Measurements from ENCODE around the gene TNFSF9. TPM values are rescaled to one million over a fixed set of nuclear protein-coding genes. Genes with fewer than 3 reads are reported as not detected.
"Not testable (repeated sequence)": the region's sequence is repeated elsewhere in the genome, so short reads cannot be mapped to it uniquely, and the experiment has no call there.

Gene TNFSF9
- total and polyA plus RNA-seq, 2 donors, result 0.52 to 2.9 TPM

- H3K27me3 ChIP-seq (ENCODE audit: control insufficient read depth in 2 of 2, insufficient read depth in 1 of 2, low read length in 1 of 2); H3K4me3 ChIP-seq (ENCODE audit: low read length in 2 of 2); DNase-seq (ENCODE audit: low read depth in 6 of 9, low spot score in 9 of 9); H3K36me3 ChIP-seq (ENCODE audit: control insufficient read depth in 2 of 2, insufficient read depth in 2 of 2, low read length in 1 of 2); H3K9me3 ChIP-seq (ENCODE audit: control insufficient read depth in 2 of 2, insufficient read depth in 1 of 2, low read length in 1 of 2); H3K27ac ChIP-seq (ENCODE audit: low read depth in 1 of 2, low read length in 1 of 2); H3K4me1 ChIP-seq (ENCODE audit: control insufficient read depth in 2 of 2, insufficient read depth in 2 of 2, low read length in 2 of 2): not testable (repeated sequence)
- 68% methylated on average over 1 of the region's 1 CpG for WGBS
These were observed 31.6 kb downstream of the TNFSF9 start for GRCh38 chr19:6562437-6562836.

- Histone ChIP-seq H3K9me3 (ENCODE audit: control insufficient read depth in 2 of 2, insufficient read depth in 1 of 2, low read length in 1 of 2) (no peaks in the 10 kb centered on the region), H3K27me3 (ENCODE audit: control insufficient read depth in 2 of 2, insufficient read depth in 1 of 2, low read length in 1 of 2) (peaks cover 0 to 2% of the 10 kb centered on the region in 2 donors), H3K4me3 (ENCODE audit: low read length in 2 of 2) (no peak overlapping the region), H3K27ac (ENCODE audit: low read depth in 1 of 2, low read length in 1 of 2) (no peak overlapping the region), H3K36me3 (ENCODE audit: control insufficient read depth in 2 of 2, insufficient read depth in 2 of 2, low read length in 1 of 2) (no peaks in the 10 kb centered on the region), H3K4me1 (ENCODE audit: control insufficient read depth in 2 of 2, insufficient read depth in 2 of 2, low read length in 2 of 2) (no peaks in the 10 kb centered on the region)
- peak in 2 of 9 donors; percentile 20 to 44 for DNase-seq (ENCODE audit: low read depth in 6 of 9, low spot score in 9 of 9)
- WGBS, result 67% methylated on average over 2 of the region's 2 CpGs
These were observed 33.6 kb downstream of the TNFSF9 start for GRCh38 chr19:6564393-6564792.

- not testable (repeated sequence) for H3K4me3 ChIP-seq (ENCODE audit: low read length in 2 of 2); DNase-seq (ENCODE audit: low read depth in 6 of 9, low spot score in 9 of 9); H3K4me1 ChIP-seq (ENCODE audit: control insufficient read depth in 2 of 2, insufficient read depth in 2 of 2, low read length in 2 of 2); H3K27ac ChIP-seq (ENCODE audit: low read depth in 1 of 2, low read length in 1 of 2); H3K27me3 ChIP-seq (ENCODE audit: control insufficient read depth in 2 of 2, insufficient read depth in 1 of 2, low read length in 1 of 2); H3K9me3 ChIP-seq (ENCODE audit: control insufficient read depth in 2 of 2, insufficient read depth in 1 of 2, low read length in 1 of 2); H3K36me3 ChIP-seq (ENCODE audit: control insufficient read depth in 2 of 2, insufficient read depth in 2 of 2, low read length in 1 of 2)
- 68% methylated on average over 3 of the region's 3 CpGs for WGBS
These were observed 35.9 kb downstream of the TNFSF9 start for GRCh38 chr19:6566727-6567126.

- H3K36me3 ChIP-seq (ENCODE audit: control insufficient read depth in 2 of 2, insufficient read depth in 2 of 2, low read length in 1 of 2), result no peaks in the 10 kb centered on the region
- DNase-seq (ENCODE audit: low read depth in 6 of 9, low spot score in 9 of 9), result no peak
- H3K4me1 ChIP-seq (ENCODE audit: control insufficient read depth in 2 of 2, insufficient read depth in 2 of 2, low read length in 2 of 2), result no peaks in the 10 kb centered on the region
- no peaks in the 10 kb centered on the region for H3K9me3 ChIP-seq (ENCODE audit: control insufficient read depth in 2 of 2, insufficient read depth in 1 of 2, low read length in 1 of 2)
- WGBS, result 93% methylated on average over 8 of the region's 8 CpGs
- no peak overlapping the region for H3K4me3 ChIP-seq (ENCODE audit: low read length in 2 of 2)
- H3K27ac ChIP-seq (ENCODE audit: low read depth in 1 of 2, low read length in 1 of 2), result no peak overlapping the region
- peaks cover 0 to 5% of the 10 kb centered on the region in 2 donors for H3K27me3 ChIP-seq (ENCODE audit: control insufficient read depth in 2 of 2, insufficient read depth in 1 of 2, low read length in 1 of 2)
These were observed 37.2 kb downstream of the TNFSF9 start for GRCh38 chr19:6568010-6568526.

- no peak overlapping the region for H3K4me3 ChIP-seq (ENCODE audit: low read length in 2 of 2)
- H3K27me3 ChIP-seq (ENCODE audit: control insufficient read depth in 2 of 2, insufficient read depth in 1 of 2, low read length in 1 of 2), result peaks cover 0 to 5% of the 10 kb centered on the region in 2 donors
- H3K4me1 ChIP-seq (ENCODE audit: control insufficient read depth in 2 of 2, insufficient read depth in 2 of 2, low read length in 2 of 2), result no peaks in the 10 kb centered on the region
- 68% methylated on average over 3 of the region's 3 CpGs for WGBS
- no peaks in the 10 kb centered on the region for H3K36me3 ChIP-seq (ENCODE audit: control insufficient read depth in 2 of 2, insufficient read depth in 2 of 2, low read length in 1 of 2)
- H3K27ac ChIP-seq (ENCODE audit: low read depth in 1 of 2, low read length in 1 of 2), result no peak overlapping the region
- H3K9me3 ChIP-seq (ENCODE audit: control insufficient read depth in 2 of 2, insufficient read depth in 1 of 2, low read length in 1 of 2), result no peaks in the 10 kb centered on the region
- no peak for DNase-seq (ENCODE audit: low read depth in 6 of 9, low spot score in 9 of 9)
These were observed 38.0 kb downstream of the TNFSF9 start for GRCh38 chr19:6568816-6569215.

- 59% methylated on average over 3 of the region's 3 CpGs for WGBS
- H3K4me1 ChIP-seq (ENCODE audit: control insufficient read depth in 2 of 2, insufficient read depth in 2 of 2, low read length in 2 of 2), result no peaks in the 10 kb centered on the region
- no peak overlapping the region for H3K4me3 ChIP-seq (ENCODE audit: low read length in 2 of 2)
- H3K27ac ChIP-seq (ENCODE audit: low read depth in 1 of 2, low read length in 1 of 2), result no peak overlapping the region
- no peak for DNase-seq (ENCODE audit: low read depth in 6 of 9, low spot score in 9 of 9)
- no peaks in the 10 kb centered on the region for H3K36me3 ChIP-seq (ENCODE audit: control insufficient read depth in 2 of 2, insufficient read depth in 2 of 2, low read length in 1 of 2)
- H3K27me3 ChIP-seq (ENCODE audit: control insufficient read depth in 2 of 2, insufficient read depth in 1 of 2, low read length in 1 of 2), result peaks cover 0 to 5% of the 10 kb centered on the region in 2 donors
- H3K9me3 ChIP-seq (ENCODE audit: control insufficient read depth in 2 of 2, insufficient read depth in 1 of 2, low read length in 1 of 2), result no peaks in the 10 kb centered on the region
These were observed 39.9 kb downstream of the TNFSF9 start for GRCh38 chr19:6570764-6571163.

GRCh38 chr19:6571167-6571566, 40.3 kb downstream of the TNFSF9 start:
- Histone ChIP-seq H3K36me3 (ENCODE audit: control insufficient read depth in 2 of 2, insufficient read depth in 2 of 2, low read length in 1 of 2) (no peaks in the 10 kb centered on the region), H3K4me1 (ENCODE audit: control insufficient read depth in 2 of 2, insufficient read depth in 2 of 2, low read length in 2 of 2) (no peaks in the 10 kb centered on the region), H3K27ac (ENCODE audit: low read depth in 1 of 2, low read length in 1 of 2) (no peak overlapping the region), H3K27me3 (ENCODE audit: control insufficient read depth in 2 of 2, insufficient read depth in 1 of 2, low read length in 1 of 2) (peaks cover 0 to 5% of the 10 kb centered on the region in 2 donors), H3K9me3 (ENCODE audit: control insufficient read depth in 2 of 2, insufficient read depth in 1 of 2, low read length in 1 of 2) (no peaks in the 10 kb centered on the region), H3K4me3 (ENCODE audit: low read length in 2 of 2) (no peak overlapping the region)
- DNase-seq (ENCODE audit: low read depth in 6 of 9, low spot score in 9 of 9), result no peak

GRCh38 chr19:6572217-6572616, 41.4 kb downstream of the TNFSF9 start:
- no peak for DNase-seq (ENCODE audit: low read depth in 6 of 9, low spot score in 9 of 9)
- Histone ChIP-seq H3K27me3 (ENCODE audit: control insufficient read depth in 2 of 2, insufficient read depth in 1 of 2, low read length in 1 of 2) (peaks cover 0 to 5% of the 10 kb centered on the region in 2 donors), H3K36me3 (ENCODE audit: control insufficient read depth in 2 of 2, insufficient read depth in 2 of 2, low read length in 1 of 2) (no peaks in the 10 kb centered on the region), H3K9me3 (ENCODE audit: control insufficient read depth in 2 of 2, insufficient read depth in 1 of 2, low read length in 1 of 2) (no peaks in the 10 kb centered on the region), H3K27ac (ENCODE audit: low read depth in 1 of 2, low read length in 1 of 2) (no peak overlapping the region), H3K4me1 (ENCODE audit: control insufficient read depth in 2 of 2, insufficient read depth in 2 of 2, low read length in 2 of 2) (no peaks in the 10 kb centered on the region), H3K4me3 (ENCODE audit: low read length in 2 of 2) (no peak overlapping the region)
- WGBS, result 55% methylated on average over 4 of the region's 4 CpGs

- 97% methylated on average over 1 of the region's 1 CpG for WGBS
- Histone ChIP-seq H3K27me3 (ENCODE audit: control insufficient read depth in 2 of 2, insufficient read depth in 1 of 2, low read length in 1 of 2) (peaks cover 0 to 3% of the 10 kb centered on the region in 2 donors), H3K4me1 (ENCODE audit: control insufficient read depth in 2 of 2, insufficient read depth in 2 of 2, low read length in 2 of 2) (no peaks in the 10 kb centered on the region), H3K36me3 (ENCODE audit: control insufficient read depth in 2 of 2, insufficient read depth in 2 of 2, low read length in 1 of 2) (no peaks in the 10 kb centered on the region), H3K4me3 (ENCODE audit: low read length in 2 of 2) (no peak overlapping the region), H3K27ac (ENCODE audit: low read depth in 1 of 2, low read length in 1 of 2) (no peak overlapping the region), H3K9me3 (ENCODE audit: control insufficient read depth in 2 of 2, insufficient read depth in 1 of 2, low read length in 1 of 2) (no peaks in the 10 kb centered on the region)
- no peak for DNase-seq (ENCODE audit: low read depth in 6 of 9, low spot score in 9 of 9)
These were observed 42.5 kb downstream of the TNFSF9 start for GRCh38 chr19:6573350-6573749.
